ENCODE measurements around the gene ACTR3.

The ACTR3 gene

DNA sequence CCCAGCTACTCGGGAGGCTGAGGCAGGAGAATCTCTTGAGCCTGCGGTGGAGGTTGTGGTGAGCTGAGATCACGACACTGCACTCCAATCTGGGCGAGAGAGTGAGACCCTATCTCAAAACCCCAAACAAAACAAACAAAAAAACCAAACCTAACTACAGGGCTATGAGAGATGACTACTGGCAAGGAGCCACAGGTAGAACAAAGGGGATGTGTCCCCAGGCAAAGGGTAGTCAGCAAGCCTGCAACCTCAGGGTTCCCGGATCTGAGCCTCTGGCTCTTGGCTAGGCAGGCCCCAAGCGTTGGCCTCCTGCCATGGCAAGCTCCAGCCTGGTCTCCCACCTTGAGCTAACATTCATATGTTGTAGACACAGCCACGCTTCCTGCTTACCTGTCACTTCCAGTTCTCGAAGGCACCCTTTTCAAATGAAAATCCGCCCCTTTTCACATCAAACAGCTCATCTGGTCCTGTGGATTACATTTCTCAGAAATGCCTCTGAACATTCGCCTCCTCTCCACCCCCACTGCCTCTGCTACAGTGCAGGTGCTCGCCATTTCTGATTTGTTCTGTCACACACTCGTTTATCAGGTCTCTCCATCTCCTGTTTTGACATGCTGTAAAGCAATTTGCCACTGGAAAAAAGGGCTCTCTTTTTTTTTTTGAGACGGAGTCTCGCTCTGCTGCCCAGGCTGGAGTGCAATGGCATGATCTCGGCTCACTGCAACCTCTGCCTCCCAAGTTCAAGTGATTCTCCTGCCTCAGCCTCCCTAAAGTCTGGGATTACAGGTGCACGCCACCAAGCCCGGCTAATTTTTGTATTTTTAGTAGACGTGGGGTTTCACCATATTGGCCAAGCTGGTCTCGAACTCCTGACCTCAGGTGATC is 13.1 kb upstream of the ACTR3 start:
- peak; percentile 77 for DNase-seq

DNA sequence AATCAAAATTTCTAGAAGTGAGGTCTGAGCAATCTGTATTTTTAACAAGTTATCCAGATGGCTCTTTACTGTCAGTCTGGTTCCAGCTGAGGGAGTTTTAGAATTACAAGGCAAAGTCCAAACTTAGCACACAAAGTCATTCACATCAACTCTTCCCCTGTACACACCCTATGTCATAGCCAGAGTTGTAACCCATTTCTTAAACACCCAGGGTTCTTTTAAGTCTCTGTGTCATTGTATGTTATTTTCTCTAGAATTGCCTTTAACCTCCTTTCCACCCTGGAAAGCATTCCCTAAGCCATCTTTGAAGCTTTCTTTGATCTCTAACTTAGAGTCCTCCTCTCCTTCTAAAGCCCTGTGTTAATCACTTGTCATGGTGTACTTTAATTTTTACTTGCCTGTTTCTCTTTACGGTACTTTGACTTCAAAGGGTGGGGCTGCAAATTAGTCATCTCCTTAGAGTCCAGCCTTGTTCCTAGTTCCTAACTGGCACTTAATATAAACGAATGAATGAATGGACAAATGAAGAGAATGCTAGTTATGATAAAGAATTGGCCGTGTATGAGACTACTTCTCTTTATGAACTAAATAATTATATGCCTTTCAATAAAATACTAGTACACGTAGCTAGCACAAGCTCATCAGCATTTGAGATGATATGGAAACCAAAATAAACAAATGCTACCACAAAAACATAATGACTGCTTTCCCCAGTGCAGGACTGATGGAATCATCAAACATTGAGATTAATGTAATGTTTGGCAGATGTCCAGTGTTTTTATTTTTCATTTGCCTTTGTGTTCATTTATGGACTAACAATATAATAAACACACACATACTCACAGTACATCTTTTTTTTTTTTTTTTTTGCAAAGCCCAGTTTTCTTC is 11.9 kb upstream of the ACTR3 start:
- no peak for DNase-seq

DNA sequence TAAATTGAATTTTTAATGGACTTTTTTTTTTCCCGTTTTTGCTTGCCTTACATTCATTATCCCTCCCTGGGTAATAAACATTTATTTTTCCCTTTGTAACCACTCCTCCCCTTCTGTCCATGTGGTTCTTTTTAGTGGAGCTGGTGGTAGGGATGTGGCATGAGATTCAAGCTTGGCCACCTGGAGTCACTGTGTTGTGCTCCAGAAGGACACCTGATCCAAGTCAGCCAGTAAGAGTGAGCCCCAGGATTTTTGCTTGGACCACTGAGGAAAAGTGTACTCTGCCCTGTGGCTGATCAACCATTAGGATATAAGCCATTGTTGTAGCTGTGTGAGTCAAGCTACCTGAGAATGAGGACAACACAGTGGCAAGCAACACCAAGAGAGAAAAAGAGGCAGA is 11.1 kb upstream of the ACTR3 start:
- no peak for DNase-seq

DNA sequence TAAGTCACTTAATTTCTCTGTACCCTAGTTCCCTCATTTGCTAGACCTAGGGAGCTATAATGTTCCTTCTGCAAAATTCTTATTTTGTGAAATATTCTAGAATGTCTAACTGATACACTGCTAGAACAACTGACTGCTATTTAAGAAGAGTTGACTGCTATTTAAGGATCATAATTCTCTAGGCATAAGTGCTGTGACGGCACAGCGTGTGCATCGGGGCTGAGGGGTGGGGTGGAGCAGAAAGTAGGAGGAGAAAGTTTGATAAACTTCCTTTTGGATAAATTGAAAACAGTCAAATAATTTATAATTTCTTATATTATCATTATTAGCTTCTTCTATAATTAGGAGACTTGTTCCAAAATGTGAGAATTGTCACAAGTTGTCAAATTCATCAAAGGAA is 10.4 kb upstream of the ACTR3 start:
- no peak for DNase-seq

DNA sequence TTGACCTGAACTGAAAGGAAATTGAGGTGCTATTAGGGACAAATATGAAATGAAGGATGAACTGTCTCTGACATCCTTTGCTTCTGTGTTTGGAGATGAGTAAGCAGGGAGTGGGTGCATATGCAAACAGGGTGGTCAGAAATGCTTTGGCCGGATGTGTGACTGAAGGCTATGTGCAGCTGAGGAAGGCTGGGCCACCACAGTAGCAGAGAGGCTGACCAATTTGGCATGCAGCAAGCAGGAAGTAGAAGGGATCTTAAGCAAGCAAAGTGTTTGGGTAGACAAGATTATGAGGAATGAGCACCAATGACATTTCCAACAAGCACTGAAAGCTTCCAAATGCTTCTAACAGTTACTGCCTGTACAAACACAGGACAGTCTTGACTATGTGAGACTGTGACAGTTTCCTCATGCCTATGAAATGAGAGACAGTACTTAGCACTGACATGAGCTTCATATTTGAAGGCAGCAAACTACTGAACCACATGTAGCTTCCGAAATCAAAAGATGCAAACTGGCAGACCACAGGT is 3.3 kb upstream of the ACTR3 start:
- DNase-seq = peak; percentile 11

DNA sequence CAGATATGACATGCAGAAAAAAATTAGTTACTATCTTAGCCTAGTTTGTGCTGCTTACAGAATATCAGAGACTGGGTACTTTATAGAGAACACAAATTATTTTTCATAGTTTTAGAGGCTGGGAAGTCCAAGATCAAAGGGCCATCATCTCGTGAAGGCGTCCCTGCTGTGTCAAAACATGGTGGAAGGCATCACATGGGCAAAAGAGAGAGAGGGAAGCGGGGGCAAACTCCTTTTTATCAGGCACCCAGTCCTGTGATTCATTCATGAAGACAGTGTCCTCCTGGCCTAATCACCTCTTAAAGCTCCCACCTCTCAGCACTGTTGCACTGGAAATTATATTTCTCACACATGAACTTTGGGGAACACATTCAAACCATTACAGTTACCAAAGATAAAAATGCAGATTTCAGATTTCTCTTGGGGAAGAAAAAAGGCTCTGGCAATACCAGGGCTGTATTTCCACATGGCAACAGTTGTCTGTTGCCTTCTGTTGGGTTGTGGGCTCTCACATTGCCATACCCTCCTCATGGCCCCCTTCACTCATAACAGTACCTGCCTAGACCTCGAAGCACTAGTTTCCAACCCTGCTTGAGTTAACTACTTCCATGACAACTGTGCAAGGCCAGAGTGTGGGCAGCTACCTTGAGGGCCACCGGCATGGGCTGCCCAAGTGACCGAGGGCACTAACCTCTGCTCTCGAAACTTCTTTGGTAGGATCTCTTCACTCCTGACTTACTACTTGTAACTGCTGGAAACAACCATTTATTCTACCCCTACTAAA is 2.7 kb upstream of the ACTR3 start:
- no peak for DNase-seq

DNA sequence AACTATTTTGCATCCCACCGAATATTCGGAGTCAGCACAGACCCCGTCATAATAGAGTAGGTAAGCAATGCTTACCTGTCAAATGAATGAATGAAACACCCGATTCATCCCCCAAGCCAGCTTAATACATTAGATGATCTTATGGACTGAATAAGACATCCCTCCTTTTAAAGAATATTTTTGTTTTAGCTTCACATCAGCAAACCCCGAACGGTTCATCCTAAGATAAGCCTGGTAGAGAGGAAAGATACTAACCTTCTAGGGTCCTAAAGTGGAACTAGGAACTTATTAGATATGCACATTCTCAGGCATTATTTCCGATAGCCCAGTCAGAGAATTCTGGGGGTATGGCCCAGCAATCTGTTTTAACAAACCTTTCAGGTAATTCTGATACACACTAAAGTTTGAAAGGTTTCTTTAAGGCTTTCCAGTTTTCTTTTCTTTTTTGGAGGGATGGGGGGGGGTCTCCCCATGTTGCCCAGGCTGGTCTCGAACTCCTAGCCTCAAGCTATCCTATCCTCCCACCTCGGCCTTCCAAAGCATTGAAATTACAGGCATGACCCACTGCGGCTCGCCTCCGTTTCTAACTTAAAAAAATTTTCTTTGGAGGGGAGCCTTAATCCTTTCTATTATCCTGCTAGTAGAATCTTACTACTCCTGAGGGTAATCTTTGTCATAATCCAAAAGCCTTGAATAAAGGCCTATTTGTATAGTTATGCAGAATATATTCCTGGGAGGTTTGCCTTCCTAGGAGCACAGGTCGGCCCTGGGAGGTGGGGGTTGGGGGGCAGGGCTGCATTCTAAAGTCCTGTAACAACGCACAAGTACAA is 1.0 kb upstream of the ACTR3 start:
- DNase-seq = no peak

DNA sequence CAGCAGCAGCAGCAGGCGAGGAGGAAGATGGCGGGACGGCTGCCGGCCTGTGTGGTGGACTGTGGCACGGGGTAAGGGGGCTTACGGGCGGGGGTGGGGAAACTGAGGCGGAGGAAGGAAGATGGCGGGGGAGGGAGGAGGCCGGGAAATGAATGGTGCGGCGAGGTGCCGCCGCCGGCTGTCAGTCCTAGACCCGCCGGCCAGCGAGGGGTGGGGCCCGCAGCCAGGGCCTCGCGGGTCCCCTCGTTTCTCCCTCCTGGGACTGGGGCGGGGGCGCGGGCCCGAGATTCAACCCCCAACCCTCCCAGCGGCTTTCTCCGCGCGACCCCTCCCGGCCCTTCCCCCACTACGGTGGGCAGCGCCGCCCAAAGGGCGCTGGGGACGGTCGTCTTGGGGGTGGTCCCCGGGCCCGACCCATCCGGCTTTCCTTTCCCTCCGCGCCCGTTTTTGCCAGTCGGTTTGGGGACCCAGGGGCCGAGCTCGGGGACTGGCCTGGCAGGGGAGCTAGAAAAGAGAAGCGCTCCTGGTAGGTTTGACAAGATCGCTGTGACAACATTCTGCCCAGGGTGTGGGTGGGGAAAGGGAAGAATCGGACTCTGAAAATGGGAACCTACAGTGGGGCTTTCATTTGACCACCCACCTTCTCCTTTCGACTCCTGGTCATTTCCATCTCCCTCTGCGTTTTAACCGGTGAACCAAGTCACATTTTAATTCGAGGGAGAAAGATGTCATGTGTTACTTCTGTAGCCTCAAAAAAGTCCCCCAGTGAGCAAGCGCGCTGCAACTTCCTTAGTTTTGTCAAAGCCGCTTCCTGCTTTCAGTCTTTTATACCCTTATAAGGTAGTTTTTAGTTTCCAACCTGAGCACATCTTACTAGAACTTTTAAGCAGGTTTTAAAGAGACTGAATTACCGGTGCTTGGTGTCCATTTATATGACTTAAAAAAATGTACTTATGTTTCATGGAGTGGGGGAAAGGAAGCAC is 655 bp downstream of the ACTR3 start:
- DNase-seq = peak; percentile 78

DNA sequence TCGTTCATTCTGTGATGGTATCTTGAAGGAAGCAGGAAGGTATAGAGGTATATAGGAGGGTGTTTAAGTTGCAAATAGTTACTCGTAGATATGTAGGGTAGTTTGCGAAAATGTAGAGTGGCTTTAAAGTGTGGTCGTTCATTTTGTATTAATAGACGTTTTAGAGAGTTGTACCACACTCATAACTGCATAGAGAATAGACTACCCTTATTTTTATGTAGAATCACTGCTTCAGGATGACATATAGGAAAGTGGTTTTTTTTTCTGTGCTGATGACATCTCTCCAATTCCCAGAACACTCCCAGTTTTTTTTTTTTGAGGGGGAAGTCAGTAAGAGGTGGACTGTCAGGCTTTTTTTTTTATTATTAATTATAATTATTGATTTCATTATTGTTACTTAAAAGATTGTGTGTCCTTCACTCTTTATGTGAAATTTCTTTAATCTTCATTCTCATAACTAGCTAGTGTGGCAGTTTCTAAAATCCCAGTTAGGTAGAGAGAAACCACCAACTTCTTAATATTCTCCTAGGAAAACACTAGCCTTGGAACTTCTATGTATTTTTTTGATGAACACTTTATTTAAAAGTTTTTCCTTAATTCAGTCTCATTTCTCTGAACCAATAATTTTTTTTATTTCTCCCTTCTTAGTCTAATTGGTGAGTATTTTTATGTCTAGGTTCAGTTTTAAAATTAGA is 1.5 kb downstream of the ACTR3 start:
- DNase-seq = no peak

DNA sequence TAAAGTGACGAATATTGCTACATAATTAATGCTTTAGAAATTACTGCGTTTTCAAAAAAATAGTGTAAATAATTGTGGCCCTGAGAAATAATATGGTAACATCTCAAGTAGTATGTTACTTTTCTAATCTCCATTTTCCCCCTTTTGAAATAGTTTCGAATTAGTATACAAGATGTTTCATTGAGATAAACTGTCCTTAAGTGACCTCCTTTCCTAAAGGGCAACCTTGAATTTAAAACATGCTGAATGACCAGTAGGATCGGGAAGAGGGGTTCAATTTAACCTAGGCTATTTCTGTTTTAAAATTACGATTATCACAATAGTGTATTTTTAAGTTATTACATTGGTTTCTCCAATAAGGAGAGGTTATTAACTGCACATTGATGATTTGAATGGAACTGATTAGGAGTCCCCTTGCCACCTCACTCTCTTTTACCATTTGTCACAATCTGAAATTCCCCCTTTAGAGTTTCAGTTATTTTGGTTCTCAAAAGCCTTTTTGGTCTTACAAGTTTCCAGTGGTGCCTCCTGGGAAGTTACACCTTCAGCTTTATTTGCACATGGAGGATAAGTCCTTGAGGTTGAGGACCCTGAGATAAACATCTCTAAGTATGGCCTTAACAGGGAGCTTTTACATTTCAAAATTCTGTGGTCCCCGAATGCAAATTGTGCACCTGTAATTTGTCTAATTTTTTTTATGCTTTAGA is 2.3 kb downstream of the ACTR3 start:
- no peak for DNase-seq

DNA sequence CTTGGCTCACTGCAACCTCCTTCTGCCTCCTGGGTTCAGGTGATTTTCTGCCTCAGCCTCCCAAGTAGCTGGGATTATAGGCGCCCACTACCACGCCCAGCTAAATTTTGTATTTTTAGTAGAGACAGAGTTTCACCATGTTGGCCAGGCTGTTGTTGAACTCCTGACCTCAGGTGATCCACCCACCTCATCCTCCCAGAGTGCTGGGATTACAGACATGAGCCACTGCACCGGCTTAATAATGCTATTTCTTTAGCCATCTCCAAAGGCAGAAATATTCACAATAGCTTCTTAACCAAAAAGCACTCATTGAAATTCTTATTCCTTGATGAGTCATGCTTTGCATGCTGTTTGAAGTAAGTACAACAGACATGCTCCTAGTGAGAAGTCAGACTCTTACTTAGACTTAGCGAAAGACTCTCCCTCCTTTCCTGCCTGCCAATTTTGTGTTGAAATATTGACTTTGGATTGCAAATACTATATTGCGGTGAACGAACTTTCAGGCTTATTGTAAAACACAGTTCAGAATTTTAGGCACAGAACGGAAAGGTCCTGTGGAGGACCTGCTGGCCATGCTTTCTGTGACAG is 4.4 kb downstream of the ACTR3 start:
- DNase-seq = no peak

DNA sequence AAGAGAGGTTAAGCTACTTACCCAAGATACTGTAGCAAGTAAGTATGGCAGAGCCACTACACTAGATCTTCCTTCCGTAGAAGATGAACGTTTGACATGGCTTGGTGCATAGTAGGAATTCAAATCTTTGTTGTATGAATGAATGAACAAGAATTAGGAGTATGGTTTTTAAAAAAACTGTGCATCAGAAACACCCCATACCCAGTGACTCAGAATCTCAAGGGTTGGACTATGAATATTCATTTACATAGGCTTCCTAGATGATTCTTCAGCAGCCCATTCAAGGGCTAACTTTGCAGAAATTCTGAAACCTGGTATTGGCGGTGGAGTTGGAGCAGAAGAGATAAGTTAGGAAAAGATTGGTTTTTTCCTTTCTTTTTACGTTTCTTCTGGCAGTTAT is 5.4 kb downstream of the ACTR3 start:
- DNase-seq = no peak

DNA sequence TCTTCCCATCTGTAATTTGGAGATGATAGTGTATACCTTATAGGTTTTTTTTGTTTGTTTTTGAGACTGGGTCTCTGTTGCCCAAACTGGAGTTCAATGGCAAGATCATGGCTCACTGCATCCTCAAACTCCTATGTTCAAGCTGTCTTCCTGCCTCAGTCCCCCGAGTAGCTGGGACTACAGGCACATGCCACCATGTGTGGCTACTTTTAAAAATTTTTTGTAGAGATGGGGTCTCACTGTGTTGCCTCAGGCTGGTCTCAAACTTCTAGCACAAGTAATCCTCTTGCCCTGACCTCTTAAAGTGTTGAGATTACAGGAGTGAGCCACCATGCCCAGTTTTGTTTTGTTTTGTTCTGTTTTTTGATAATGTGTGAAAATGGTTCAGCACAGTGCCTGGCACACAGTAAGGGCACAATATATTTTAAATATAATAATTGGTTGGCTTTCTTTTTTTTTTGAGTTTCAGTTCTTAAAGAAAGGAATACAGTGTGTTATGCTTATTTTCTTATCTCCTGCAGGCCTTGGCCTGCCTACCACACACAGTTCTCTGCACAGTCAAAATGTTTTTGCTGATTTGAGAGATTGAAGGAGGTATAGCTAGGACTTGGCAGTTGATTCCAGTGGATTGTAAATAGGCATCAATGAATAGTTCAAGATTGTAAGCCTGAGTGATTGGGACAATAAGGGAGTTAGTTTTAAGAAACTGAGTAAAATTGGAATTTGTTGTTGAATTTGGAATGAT is 6.1 kb downstream of the ACTR3 start:
- DNase-seq = no peak

DNA sequence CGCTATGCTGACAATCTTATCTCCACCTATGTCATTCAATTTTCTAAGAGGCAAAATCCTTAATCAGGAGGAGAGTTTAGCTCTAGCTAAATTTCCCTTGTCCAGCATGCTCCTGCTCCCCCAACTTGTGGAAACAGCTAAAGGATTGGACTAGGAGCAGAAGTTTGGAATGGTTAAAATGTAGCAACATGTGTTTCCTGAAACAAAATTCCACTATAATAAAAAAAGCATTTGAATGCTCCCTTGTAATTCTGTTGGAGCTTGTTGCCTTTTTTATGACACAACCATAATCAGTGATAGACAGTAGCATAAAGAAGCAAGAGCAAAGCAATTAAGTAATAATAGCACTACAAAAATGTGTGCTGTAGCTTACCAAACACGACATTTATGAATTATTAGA is 6.9 kb downstream of the ACTR3 start:
- no peak for DNase-seq

DNA sequence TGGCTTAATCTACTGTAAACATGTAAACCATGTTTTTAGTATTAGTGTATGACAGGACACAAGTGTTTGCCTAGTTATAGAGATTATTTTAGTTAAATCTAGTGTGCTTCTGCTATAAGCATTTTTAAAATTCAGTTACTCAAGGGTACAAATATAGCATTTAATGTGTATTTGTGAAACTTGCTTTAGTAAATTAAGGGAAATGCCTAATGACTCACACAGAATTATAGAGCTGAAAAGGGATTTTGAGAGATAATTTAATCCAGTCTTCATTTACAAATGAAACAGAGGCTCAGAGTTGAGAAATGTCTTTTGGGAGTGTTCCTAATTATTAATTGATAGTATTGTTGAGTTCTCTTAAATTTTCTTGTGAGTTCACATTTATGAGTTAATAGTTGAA is 8.2 kb downstream of the ACTR3 start:
- DNase-seq = no peak

DNA sequence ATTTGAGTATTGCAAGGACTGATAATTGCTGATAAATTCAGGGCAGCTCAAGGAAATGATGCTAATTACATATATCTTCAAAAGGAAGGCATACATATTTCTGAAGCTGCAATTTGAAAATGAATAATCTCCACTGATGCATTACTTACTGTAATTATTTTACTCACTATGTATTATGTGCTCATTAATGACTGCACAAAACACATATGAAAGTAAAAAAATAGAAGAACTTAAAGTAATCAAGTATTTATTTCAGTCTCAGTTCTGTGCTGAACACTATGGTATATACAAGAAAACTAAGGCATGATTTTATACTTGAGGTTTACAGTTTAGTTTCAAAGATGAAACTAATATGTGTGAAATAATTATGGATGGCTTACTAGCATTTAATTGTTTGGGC is 9.3 kb downstream of the ACTR3 start:
- no peak for DNase-seq

DNA sequence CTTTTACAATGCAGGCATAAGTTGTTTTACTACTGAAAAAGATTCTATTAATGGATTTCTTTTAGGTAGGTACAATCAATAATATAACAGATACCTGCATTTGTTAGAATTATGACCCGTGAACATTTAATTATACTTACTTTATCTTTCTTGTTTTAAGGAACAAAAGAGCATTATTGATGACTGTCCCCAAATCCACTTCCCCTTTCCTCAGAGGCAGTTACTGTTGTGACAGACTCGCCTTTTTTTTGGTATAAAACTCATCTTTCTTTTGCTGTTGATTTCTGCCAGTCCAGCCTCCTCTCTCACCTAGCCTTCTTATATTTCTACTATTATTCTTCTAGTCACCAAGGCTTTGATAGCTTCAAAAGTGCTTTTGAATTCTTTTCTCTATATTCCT is 12.1 kb downstream of the ACTR3 start:
- no peak for DNase-seq

DNA sequence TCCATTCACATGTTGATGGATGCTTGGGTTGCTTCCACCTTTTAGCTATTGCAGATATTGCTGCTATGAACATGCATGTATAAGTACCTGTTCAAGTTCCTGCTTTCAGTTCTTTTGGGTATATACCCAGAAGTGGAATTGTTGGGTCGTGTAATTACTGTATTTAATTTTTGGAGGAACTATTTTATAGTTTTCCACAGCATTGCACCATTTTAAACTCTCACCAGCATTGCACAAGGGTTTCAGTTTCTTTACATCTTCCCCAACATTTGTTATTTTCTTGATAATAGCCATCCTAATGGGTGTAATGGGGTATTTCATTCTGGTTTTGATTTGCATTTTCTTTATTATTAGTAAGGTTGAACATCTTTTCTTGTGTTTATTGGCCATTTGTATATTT is 16.0 kb downstream of the ACTR3 start:
- DNase-seq = no peak
